GM21360 (cell line): ENCODE data around the gene XRCC1.
A peak's percentile ranks its signal among the peaks of the same experiment; 100 is the strongest.

Source experiments
- ATAC-seq: cut with Tn5 transposase; IDR thresholded peaks from one replicate; pipeline ENCODE4 v1.9.1; 2021; ENCODE audit warnings: mild to moderate bottlenecking, moderate library complexity; ENCODE audit not compliant: unreplicated experiment

The XRCC1 gene, protein sequence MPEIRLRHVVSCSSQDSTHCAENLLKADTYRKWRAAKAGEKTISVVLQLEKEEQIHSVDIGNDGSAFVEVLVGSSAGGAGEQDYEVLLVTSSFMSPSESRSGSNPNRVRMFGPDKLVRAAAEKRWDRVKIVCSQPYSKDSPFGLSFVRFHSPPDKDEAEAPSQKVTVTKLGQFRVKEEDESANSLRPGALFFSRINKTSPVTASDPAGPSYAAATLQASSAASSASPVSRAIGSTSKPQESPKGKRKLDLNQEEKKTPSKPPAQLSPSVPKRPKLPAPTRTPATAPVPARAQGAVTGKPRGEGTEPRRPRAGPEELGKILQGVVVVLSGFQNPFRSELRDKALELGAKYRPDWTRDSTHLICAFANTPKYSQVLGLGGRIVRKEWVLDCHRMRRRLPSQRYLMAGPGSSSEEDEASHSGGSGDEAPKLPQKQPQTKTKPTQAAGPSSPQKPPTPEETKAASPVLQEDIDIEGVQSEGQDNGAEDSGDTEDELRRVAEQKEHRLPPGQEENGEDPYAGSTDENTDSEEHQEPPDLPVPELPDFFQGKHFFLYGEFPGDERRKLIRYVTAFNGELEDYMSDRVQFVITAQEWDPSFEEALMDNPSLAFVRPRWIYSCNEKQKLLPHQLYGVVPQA

DNA sequence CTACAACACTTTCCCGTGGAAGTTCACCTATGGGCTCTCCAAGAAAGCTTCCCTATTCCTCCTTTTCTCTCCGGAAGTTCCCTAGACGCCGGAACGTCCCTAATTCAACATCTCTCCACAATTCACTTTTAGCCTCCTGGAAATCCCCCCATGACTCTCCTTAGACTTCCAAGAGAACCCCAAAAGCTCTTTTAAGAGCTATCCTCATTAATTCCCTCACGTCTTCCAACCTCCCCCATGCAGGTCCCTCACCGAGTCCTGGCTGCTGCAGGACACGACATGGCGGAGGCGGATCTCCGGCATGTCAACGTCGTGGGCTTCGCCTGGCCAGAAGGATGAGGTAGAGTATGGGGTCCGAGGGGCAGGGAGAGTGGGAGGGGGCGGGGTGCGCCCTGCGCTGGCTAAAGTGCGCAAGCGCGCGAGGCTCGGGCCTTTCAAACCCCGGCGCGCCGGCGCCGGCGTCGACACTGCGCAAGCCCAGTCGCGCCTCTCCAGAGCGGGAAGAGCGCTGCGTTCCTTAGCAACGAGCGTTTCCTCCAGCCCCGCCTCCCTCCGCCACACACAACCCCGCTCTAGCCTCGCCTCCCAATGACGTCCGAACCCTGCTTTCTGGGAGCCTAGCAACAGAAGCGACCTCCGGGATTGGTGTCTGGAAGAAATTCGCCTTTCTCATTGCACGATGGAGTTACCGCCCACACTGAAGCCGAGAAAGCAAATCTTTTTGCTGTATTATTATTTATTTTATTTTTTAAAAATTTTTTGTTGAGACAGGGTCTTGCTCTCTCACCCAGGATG lies at the start of gene XRCC1, which contains the start of gene PINLYP:
Gene XRCC1, minus strand, starts transcription at position 372 of the 795 bp plus-strand sequence. Its CDS starts 69 bp downstream, at position 303.
Gene PINLYP, plus strand, starts transcription at position 646 of the 795 bp plus-strand sequence. CDS start 1,391 bp downstream, outside the sequence.
- peak; percentile 96 for ATAC-seq

DNA sequence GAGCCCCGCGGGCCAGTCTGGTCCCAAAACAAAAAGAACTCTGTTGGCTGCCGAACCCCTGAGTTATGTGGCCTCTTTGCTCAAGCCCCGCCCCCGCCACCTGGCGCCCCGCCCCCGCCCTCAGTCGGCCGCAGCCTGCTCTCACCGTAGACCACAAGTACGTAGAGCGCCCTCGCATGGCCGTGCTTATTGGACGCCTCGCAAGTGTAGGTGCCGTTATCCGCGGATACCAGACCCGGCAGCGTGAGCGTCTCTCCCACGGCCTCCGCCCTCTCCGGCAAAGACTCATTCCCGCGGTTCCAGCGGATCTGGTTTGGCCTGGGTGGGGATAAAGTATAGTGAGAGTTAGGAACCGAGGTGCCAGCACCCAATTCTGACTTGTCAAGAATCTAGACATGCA lies 49.6 kb upstream of the XRCC1 start:
- no peak for ATAC-seq

DNA sequence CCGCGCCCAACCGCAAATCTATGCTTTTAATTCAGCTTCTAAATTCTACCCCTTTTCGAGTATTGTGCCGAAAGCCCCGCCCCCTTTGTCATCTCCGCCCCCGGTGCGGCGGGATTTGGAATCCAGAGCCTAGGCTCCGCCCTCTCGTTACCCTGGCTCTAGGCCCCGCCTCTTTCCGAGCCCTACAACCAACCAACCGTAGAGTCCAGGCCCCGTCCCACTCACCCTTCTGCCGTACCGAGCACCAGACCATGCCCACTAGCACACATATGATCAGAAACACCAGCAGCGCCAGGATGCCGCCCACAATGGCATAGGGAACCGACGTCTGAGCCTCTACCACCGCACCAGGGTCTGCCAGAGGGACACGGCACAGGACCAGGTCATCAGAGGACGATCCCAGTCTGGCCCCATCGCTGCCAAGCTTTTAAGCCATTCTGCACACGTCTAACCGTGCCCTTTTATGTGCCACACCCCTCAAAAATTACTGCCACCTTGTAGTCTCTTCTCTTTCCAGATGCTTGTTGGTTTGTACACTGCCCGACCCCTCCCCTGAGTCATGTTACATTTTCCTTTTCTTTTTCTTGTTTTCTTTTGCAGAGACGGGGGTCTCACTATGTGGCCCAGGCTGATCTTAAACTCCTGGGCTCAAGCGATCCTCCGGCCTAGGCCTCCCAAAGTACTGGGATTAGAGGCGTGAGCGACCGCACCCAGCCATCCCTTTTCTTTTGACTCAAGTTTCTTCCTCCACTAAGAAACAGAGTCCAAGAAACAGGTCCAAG lies 48.8 kb upstream of the XRCC1 start:
- no peak for ATAC-seq

DNA sequence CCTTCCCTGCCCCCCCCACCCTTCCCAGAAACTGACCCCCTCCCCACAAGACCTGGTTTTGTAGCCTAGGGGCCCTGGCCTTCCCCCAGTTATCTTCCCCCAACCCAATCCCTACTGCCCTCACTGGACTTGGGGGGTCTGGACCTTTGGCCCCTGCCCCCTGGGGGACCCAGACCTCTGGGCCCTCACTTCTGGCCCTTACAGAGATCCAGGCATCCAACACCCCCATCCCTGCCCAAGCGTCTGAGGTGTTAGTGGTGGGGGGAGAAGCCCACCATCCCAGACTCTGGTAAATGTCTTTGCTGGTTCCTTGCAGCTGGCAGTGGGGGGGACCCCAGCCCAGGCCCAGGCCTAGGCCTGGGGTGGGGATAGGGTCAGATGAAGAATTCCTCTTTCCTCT lies 47.6 kb upstream of the XRCC1 start:
- no peak for ATAC-seq

DNA sequence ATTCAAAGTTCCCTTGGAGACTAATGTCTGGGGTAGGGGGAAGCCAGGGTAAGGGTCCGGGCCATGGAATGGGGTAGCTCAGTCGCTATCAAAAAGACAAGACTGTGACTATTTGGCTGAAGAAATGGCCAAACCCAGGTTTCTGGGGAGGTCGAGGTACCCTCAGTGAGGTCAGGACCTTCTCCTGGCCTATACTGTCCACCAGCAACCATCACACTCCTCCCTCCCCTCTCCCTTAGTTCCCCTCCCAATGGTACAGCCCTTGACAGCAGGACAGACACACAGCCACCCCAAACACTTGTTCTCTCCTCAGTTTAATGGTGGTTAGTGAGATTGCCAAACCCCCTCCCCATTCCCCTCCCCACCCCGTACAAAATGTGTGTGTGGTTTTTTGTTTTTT lies 46.7 kb upstream of the XRCC1 start:
- ATAC-seq = no peak

DNA sequence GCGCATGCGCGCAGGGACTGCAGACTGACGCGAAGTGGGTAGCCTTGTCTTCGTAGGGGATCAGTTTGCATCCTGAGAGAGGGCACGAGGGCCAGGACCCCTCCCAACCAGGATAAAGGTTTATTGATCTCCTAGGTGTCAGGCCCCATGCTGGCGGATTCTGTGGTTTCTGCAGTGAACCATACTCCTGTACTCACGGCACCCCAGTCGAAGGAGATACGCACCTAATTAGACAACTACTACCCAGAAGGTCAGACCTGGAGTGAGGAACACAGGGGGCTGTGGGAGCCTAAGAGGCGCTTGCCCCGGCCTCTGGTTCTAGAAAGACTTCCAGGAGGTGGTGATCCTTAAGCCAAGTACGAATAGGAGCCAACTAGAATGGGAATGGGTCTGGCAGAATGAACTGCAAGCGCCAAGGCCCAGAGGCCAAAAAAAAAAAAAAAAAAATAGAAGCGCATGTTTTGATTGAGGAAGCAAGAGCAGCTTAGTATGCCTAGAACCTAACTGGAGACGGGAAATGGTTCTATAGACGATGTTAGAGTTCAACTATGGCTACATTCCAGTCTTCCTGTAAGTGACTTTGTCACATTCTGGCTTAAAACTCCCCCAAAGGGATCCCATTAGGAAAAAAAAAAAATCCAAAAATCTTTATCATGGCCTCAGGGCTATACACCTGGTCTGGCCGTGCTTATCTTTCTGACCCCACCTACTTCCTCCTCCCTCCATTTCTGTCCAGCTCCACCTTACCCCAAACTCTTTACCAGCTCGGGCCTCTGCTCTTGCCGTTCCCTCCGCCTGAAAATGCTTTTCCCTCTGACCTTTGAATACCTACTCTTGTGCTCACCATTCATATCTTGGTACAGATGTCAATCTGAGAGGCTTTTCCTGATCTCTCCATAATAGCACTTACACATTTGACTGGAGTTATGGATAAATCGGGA lies 45.0 kb upstream of the XRCC1 start:
- no peak for ATAC-seq

DNA sequence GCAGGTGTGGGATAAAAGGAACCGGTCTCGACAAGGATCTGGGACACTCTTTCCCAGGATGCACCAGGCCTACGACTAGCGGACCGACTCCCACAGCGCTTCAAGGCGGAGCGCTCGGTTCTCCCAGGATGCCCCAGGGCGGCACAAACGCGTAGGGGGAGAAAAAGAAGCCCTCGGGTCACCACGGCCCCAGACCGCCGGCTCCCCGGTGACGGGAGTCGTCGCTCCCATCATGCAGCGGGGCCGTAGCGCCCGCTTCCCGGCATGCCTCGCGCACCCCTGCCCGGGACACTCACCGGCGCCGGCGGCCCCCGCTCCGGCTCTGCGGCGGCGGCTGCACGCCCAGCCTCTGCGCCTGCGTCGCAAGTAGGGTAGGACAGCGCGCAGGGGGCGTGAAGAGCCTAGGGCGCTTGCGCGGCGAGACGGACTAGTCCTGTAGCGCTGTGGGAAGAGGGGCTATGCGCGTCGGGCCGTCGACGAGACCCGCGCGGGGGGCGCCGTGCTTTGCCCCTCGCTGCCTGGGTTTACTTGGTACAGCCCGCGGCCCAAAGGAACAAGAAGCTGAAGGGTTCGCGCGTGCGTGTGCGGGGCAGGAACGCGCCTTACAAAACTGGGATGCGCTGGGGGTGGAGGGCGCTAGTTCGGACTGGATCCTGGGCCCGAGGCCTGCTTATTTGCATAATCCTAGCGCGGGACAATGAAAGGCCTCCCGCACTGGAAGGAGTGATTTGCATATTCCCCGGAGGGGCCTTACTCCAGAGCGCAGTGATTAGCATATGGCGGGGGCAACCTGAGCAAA lies 44.1 kb upstream of the XRCC1 start, which contains the start of gene ZNF428:
Gene ZNF428, minus strand, starts transcription at position 368 of the 799 bp plus-strand sequence. CDS start 5,325 bp downstream, outside the sequence.
- peak; percentile 67 for ATAC-seq

DNA sequence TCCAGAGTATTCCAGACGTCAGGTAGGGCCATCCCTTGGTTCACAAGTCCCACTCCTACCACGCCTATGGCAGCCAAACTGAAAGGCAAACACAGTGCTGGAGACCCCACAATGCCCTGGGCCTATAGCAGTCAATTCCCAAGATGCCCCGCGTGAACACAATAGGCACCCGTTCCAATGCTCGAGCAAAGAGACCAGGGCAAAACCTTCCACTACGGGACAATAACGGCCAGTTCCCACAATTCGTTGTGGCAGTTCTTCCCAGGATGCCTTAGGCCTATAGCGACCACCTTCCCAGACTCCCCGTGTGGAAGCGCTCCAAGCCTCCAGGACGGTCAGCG lies 43.6 kb upstream of the XRCC1 start:
- peak; percentile 12 for ATAC-seq

DNA sequence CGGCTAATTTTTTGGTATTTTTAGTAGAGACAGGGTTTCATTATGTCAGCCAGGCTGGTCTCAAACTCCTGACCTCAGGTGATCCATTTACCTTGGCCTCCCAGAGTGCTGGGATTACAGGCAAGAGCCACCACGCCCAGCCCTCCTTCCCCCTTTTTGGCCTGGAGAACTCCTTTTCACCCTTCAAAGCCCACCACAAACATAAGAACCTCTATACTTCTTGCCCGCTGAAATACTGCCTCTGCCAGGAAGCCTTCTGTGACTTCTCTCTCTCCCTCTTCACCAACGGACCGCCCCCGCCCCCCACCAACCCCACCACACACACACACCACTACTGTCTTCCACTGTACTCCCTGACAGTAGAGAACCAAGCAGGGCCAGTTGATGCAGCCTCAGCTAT lies 41.6 kb upstream of the XRCC1 start:
- ATAC-seq = no peak

DNA sequence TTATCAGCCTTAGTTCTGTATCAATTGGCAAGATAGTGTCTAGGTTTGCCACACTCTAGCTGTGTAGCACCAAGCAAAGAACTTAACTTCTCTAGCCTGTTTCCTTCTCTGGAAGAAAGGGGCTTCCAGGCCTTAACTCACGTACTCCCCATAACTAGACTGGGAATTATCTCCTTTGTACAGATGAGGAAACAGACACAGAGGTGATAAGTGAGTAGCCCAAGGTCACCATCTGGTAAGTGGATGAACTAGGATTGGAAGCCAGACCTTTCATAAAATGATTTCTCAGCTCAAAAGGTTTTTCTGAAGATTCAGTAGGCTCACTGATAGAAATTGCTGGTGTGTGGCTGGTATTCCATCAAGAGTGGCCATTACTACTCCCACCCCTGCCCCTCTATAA lies 41.0 kb upstream of the XRCC1 start:
- ATAC-seq = no peak

DNA sequence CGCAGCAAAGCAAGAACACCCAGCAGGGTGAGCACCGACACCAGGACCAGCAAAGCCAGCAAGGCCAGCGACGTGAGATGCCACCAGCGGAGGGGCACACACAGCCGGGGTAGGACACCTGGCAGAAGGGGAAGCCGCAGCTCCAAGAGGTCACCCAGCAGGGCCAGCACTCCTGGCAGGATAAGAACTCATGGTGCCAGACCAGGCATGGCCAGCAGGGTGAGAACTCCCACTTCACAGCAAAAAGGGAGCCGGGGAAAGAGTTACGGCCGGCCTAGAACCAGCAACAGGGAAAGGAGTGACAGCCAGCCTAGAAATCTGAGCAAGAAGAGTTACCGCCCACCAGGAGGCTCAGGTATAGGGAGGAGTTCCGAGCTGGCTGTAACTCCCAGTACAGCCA lies 37.0 kb upstream of the XRCC1 start:
- ATAC-seq = no peak

DNA sequence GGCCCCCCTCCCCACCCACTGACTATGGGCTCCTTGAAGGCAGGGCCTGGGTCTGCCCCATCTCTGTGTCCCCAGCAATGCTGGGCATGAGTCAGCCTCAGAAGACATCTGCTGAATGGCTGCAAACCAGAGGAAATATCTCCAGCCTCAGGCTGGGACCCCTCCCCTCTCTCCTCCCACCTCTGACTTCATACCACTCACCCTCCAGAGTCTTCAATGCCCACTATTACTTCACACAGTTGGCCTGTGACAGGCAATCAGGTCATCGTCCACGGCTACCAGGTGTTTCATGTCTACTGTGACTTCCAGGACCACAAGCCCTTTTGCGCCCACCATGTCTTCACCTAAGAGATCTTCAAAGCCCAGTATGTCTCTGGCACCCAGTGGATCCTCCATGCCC lies 36.5 kb upstream of the XRCC1 start, which contains the start of gene SRRM5:
Gene SRRM5, plus strand, starts transcription at position 301 of the 400 bp plus-strand sequence. Its CDS starts 34 bp downstream, at position 335.
- ATAC-seq = no peak

DNA sequence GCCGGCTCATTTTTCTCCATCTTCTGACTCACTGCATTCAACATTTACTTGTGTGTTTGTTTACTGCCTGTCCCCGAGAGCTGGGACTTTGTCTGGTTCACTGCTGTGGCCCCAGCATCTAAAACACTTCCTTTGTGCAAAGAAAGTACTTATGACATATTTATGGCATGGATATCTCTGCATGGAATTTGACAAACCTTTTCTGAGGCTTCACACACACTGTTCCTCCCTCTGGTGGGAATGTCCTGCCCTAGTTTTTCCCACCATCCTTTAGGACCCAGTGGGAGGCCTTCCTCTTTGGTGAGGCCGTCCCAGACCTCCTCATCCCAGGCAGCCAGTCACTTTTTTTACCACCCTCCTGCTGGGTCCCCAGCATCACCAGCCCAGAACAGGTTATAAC lies 35.2 kb upstream of the XRCC1 start:
- no peak for ATAC-seq

DNA sequence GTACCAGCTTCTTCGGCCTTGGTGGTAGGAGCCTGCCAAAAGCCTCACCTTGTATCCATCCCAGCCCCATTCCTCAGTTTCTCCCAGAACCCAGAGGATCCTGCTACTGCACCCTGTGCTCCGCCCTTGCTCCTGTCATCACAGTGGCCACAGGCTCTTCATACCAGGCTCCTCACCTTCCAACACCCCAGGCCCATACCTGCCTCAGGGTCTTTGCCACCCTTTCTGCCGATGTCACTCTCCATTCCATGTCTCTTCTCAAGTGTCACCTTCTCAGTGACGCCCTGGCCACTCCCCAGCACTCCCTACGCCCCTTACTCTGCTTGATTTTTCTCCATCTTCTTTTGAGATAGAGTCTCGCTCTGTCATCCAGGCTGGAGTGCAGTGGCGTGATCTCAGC lies 34.5 kb upstream of the XRCC1 start:
- ATAC-seq = no peak

DNA sequence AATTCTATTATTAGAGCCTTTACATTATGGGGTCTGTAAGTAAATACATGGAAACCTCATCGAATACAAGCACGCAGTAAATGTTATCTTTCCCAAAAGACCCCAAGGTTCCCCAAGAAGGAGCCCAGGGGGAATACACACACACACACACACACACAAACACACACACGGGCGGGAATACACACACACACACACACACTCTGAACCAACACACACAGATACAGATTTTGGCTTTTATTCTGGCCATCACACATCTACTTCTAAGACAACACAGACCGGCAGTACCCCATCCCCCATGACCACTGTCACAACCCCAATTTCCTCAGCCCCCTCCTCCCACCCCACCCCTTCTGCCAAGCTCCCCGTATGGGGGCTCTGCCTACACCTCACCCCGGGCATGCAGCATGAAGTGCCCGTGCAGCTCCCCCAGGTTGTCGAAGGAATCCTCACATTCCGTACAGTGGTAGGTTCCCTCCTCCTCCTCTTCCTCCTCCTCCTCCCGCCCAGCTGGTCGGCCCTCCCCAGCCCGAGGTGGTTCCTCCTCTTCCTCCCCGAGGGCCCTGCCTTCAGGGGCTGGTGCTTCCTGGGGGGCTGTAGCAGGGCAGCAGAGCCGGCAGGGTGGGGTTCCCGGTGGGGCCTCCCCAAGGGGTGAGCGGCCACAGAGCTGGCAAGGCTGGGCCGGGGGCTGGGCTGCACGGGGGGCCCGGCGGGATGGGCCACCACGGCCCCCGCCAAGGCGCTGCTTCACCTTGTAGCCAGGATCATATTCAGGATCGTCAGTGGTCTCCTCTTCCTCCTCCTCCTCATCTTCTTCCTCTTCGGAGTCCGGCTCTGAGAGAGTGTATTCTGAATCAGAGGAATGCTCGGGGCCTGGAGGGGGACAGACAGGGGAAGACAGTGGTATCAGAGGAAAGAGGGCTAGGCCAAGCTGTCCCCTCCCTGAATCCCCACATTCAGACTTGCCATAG lies 32.2 kb upstream of the XRCC1 start:
- no peak for ATAC-seq

DNA sequence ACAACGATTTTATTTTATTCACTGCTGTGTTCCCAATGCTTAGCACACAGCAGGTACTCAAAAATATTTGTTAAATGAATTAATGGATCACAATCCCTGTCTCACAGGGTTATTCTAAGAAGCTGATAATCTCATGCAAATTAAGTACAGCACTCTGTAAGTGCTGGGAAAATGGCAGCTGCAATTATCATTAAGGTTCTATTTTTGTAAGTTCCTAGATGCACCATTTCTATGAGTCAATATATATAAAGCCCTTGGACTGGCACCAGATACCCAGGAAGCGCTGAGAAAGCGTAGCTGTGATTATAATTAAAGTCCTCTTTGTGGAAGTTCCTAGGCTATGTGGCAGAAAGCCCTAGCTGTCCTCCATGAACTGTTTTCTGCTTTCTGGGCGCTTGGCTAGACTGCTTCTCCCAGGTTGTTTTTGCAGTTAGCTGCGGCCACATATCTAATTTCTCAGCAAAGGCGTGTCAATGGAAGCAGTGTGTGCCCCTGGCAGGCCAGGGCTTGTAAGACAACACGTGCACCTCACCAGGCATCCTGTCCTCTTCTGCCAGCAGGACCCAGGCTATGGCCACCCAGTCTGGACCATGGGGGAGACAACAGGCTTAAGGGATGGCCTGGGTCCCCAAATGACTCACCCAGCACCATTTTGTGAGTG lies 31.4 kb upstream of the XRCC1 start:
- no peak for ATAC-seq
